Peyer's patch (tissue), 4 donors: ENCODE data around the gene AP2A1.

Experiments used
- CTCF ChIP-seq, 6 experiments: fragments of 450-650 bp in 4 of 6; fragments of 200-600 bp in 2 of 6; sonication (generic) in 1 of 6; IDR thresholded peaks; one replicate each; pipeline ENCODE4 v1.5.1; 2017 to 2019; ENCODE audit warnings: antibody characterized with exemption in 6 of 6, mild to moderate bottlenecking in 3 of 6, moderate library complexity in 1 of 6
- POLR2A ChIP-seq, 2 donors: fragments of 450-650 bp; IDR thresholded peaks; one replicate each; pipeline ENCODE4 v1.5.1; 2017; ENCODE audit warnings: antibody characterized with exemption in 2 of 2, mild to moderate bottlenecking in 2 of 2, moderate library complexity in 2 of 2

GRCh38 chr19:49808711-49809159 lies 41.9 kb downstream of the AP2A1 start:
- no peak for TF ChIP-seq CTCF (IDR thresholded peaks at IDR 0.05)
- TF ChIP-seq POLR2A (IDR thresholded peaks at IDR 0.05), result no peak
